Measurements from ENCODE around the gene URB2.

GRCh38 chr1:229653420-229653819 lies 27.4 kb downstream of the URB2 start:
- TF ChIP-seq CREB1 (CRISPR knock-in tag; IDR thresholded peaks at IDR 0.05; ENCODE audit: low read depth) (no peak), POLR2AphosphoS5 (IDR thresholded peaks at IDR 0.05; ENCODE audit: low read depth) (no peak), EZH2phosphoT487 (IDR thresholded peaks at IDR 0.05; ENCODE audit: unreplicated experiment) (no peak), EZH2 (IDR thresholded peaks at IDR 0.05; ENCODE audit: low read depth, unreplicated experiment) (no peak), CTCF (conservative IDR thresholded peaks at IDR 0.05; ENCODE audit: low read depth in 2 of 2) (no peak), REST (IDR thresholded peaks at IDR 0.05; ENCODE audit: unreplicated experiment) (no peak), ZNF331 (CRISPR knock-in tag; IDR thresholded peaks at IDR 0.05; ENCODE audit: low read depth) (no peak), JUNB (IDR thresholded peaks at IDR 0.05; ENCODE audit: unreplicated experiment) (no peak)
- TF ChIP-seq, protein P1, sequence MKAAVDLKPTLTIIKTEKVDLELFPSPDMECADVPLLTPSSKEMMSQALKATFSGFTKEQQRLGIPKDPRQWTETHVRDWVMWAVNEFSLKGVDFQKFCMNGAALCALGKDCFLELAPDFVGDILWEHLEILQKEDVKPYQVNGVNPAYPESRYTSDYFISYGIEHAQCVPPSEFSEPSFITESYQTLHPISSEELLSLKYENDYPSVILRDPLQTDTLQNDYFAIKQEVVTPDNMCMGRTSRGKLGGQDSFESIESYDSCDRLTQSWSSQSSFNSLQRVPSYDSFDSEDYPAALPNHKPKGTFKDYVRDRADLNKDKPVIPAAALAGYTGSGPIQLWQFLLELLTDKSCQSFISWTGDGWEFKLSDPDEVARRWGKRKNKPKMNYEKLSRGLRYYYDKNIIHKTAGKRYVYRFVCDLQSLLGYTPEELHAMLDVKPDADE (IDR thresholded peaks at IDR 0.05), result no peak
